ENCODE results near the gene ADARB2. TPM values are rescaled to one million over a fixed set of nuclear protein-coding genes. Genes with fewer than 3 reads are reported as not detected.

Gene ADARB2
- total RNA-seq, 6 experiments from 2014 or later, result not detected

GRCh38 chr10:1209355-1209979 lies 527.9 kb downstream of the ADARB2 start:
- no peaks in the 10 kb centered on the region; the same call in 1 of the 2 replicates for H3K36me3 Mint-ChIP-seq (ENCODE audit: low read depth)
- H3K4me3 Mint-ChIP-seq, result no peak overlapping the region
- no peaks in the 10 kb centered on the region for H3K4me1 Mint-ChIP-seq (ENCODE audit: low read depth)
- DNase-seq, result no peak
- H3K27ac Mint-ChIP-seq, result no peak overlapping the region
- H3K27me3 Mint-ChIP-seq (ENCODE audit: insufficient read depth), result peaks cover 5% of the 10 kb centered on the region
- H3K9me3 Mint-ChIP-seq, result peaks cover 10% of the 10 kb centered on the region; the same call in 1 of the 2 replicates
- no peak for TF ChIP-seq CTCF (IDR thresholded peaks at IDR 0.05)

DNA sequence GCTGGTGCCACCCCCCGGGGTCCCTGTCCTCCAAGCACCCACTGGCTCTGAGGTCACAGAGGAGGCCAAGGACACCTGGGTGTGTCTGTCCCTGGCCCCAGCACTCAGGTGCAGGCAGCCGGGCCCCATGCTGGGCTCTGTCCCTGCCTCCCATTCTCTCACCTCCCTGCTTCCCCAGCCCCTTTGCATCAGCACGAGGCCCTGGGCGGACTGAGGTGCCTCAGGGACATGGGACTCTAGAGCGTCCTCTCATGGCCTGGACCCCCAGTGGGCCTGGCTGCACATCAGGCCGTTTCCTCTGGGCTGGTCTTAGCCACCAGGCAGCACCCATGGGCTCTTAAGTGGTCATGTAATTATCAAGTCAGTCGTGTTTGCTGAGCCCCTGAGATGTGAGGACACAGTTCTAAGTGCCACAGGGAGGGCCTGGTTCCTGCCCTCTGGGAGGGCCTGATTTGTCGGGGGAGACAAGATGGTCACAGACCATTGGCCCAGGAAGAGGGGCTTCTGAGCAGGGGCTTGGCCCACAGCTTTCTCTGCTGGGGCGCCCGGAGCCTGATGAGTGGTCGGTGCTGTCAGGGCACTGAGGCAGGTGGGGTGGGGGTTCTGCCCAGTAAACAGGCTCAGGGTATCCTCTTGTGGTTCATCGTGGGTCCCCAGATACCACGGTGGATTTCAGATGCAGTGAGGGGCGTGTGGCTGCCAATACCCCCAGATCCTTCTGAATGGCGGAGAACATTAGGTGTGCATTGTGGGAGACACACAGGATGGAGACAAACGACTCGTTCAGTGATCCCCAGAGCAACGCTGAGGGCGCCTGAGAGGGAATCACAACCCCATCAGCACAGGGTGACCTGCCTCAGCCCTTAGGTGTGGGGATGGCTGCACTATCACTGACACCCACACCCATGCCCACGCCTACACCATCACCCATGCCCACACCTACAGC lies 528.7 kb downstream of the ADARB2 start:
- H3K27me3 Mint-ChIP-seq (ENCODE audit: insufficient read depth), result peaks cover 9% of the 10 kb centered on the region

DNA sequence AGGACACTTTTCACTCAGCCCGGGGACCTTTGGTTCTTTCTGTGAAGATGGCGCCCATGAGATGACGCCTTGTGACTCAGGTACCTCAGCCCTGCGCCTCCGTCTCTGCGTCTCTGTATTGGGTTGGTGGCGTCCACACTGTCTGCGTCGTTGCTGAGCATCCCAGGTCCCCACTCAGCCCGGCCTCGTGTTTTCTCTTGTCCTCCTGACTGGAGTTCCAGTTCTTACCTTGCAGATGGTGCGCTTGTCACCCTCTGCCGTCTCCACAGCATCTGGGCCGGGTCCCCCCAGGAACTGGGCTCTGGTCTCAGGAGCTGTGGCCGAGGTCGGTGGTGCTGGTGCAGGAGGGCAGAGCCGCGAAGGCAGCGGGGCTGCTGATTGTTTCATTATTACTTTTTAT lies 530.7 kb downstream of the ADARB2 start:
- DNase-seq, result no peak
- peaks cover 9% of the 10 kb centered on the region for H3K27me3 Mint-ChIP-seq (ENCODE audit: insufficient read depth)
- no peak for TF ChIP-seq CTCF (IDR thresholded peaks at IDR 0.05)
- H3K27ac Mint-ChIP-seq, result no peak overlapping the region
- H3K4me3 Mint-ChIP-seq, result no peak overlapping the region
- H3K4me1 Mint-ChIP-seq (ENCODE audit: low read depth), result no peaks in the 10 kb centered on the region
- no peaks in the 10 kb centered on the region; the same call in 1 of the 2 replicates for H3K36me3 Mint-ChIP-seq (ENCODE audit: low read depth)
- H3K9me3 Mint-ChIP-seq, result peaks cover 10% of the 10 kb centered on the region; the same call in 1 of the 2 replicates

More for the DNA sequence above, 528.7 kb downstream of the ADARB2 start:
- Mint-ChIP-seq H3K4me3 (no peak overlapping the region), H3K27ac (no peak overlapping the region), H3K36me3 (ENCODE audit: low read depth) (no peaks in the 10 kb centered on the region; the same call in 1 of the 2 replicates), H3K4me1 (ENCODE audit: low read depth) (no peaks in the 10 kb centered on the region), H3K9me3 (peaks cover 10% of the 10 kb centered on the region; the same call in 1 of the 2 replicates)
- no peak for DNase-seq
- no peak for TF ChIP-seq CTCF (IDR thresholded peaks at IDR 0.05)

DNA sequence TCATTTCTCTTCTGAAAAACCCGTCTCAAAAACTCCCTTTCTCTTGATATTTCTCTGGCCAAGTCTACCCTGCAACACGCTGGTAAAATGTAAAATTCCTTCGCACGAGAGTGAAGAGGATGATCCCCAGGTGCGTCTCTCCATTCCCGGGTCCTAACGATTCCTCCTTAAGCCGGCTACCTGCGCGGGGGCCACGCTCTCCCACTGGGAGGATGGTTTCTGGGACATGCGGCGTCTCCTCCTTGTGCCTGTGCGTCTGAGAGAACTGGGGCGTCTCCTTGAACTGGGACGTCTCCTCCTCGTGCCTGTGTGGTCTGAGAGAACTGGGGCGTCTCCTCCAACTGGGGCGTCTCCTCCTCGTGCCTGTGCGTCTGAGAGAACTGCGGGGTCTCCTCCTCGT lies 531.2 kb downstream of the ADARB2 start:
- no peak for TF ChIP-seq CTCF (IDR thresholded peaks at IDR 0.05)
- H3K9me3 Mint-ChIP-seq, result peaks cover 10% of the 10 kb centered on the region; the same call in 1 of the 2 replicates

DNA sequence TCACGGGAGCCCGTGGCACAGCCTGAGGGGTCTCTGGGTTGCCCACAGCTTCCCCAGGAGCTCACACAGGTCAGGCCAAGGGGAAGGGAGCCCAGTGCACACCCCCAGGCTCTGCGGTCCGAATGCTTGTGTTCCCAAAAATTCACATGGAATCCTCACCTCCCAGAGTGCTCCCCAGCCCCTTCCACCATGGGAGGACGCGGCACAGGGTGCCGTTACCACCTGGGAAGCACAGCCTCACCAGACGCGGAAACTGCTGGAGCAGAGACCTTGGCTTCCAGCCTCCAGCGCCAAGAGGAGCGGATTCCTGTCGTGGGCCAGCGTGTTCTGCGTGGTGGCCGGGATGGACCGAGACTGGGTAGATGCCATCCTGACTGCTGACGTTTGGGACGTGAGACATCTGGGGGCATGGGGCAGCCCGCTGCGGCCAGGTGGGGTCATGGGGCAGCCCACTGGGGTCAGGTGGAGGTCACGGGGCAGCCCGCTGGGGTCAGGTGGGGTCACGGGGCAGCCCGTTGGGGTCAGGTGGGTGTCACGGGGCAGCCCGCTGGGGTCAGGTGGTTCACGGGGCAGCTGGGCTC lies 531.8 kb downstream of the ADARB2 start:
- no peak for TF ChIP-seq CTCF (IDR thresholded peaks at IDR 0.05)
- no peaks in the 10 kb centered on the region; the same call in 1 of the 2 replicates for H3K36me3 Mint-ChIP-seq (ENCODE audit: low read depth)
- peaks cover 9% of the 10 kb centered on the region for H3K27me3 Mint-ChIP-seq (ENCODE audit: insufficient read depth)
- peaks cover 10% of the 10 kb centered on the region; the same call in 1 of the 2 replicates for H3K9me3 Mint-ChIP-seq
- H3K4me3 Mint-ChIP-seq, result no peak overlapping the region
- no peaks in the 10 kb centered on the region for H3K4me1 Mint-ChIP-seq (ENCODE audit: low read depth)
- DNase-seq, result no peak
- no peak overlapping the region for H3K27ac Mint-ChIP-seq

More for the DNA sequence above, 531.2 kb downstream of the ADARB2 start:
- Mint-ChIP-seq H3K27ac (no peak overlapping the region), H3K27me3 (ENCODE audit: insufficient read depth) (peaks cover 9% of the 10 kb centered on the region), H3K36me3 (ENCODE audit: low read depth) (no peaks in the 10 kb centered on the region; the same call in 1 of the 2 replicates), H3K4me3 (no peak overlapping the region), H3K4me1 (ENCODE audit: low read depth) (no peaks in the 10 kb centered on the region)
- no peak for DNase-seq

All from HFFc6 (cell line).